SK-N-SH treated with all-trans-retinoic acid at 6 μM for 48 hours (cell line): ENCODE data around the gene WASF3.

ENCODE experiments used
- ATAC-seq: fragments of 200-7000 bp; cut with Tn5 transposase; 3 replicates; pipeline ENCODE4 v1.9.1; 2020; ENCODE audit warnings: mild to moderate bottlenecking, moderate library complexity
- ARNTL ChIP-seq: fragments of 450-650 bp; formaldehyde crosslinking; IDR thresholded peaks from 2 replicates; pipeline ENCODE4 v1.5.0; 2020; ENCODE audit warnings: low read depth, mild to moderate bottlenecking, moderate library complexity, borderline replicate concordance
- BACH2 ChIP-seq: fragments of 250-450 bp; sonication (Bioruptor Pico); IDR thresholded peaks from 2 replicates; pipeline ENCODE4 v1.9.0; 2021; ENCODE audit warnings: mild to moderate bottlenecking, borderline replicate concordance
- CSDC2 ChIP-seq: fragments of 250-450 bp; sonication (Bioruptor Pico); IDR thresholded peaks from 2 replicates; pipeline ENCODE4 v1.5.0; 2020; ENCODE audit warnings: mild to moderate bottlenecking, moderate library complexity
- ISL1 ChIP-seq: fragments of 250-450 bp; sonication (Bioruptor Pico); IDR thresholded peaks from 2 replicates; pipeline ENCODE4 v2.1.2; 2022; ENCODE audit warnings: mild to moderate bottlenecking, moderate library complexity
- OSR1 ChIP-seq: fragments of 250-450 bp; sonication (Bioruptor Pico); IDR thresholded peaks from 2 replicates; pipeline ENCODE4 v1.8.0; 2022; ENCODE audit warnings: moderate library complexity, mild to moderate bottlenecking, inconsistent platforms
- PPARA ChIP-seq: fragments of 250-450 bp; sonication (Bioruptor Pico); IDR thresholded peaks from 2 replicates; pipeline ENCODE4 v1.5.0; 2020; ENCODE audit warnings: mild to moderate bottlenecking, borderline replicate concordance
- RARB ChIP-seq: fragments of 250-450 bp; sonication (Bioruptor Pico); IDR thresholded peaks from 2 replicates; pipeline ENCODE4 v1.8.0; 2021; ENCODE audit warnings: mild to moderate bottlenecking, moderate library complexity
- SNAI2 ChIP-seq: fragments of 250-450 bp; sonication (Bioruptor Pico); IDR thresholded peaks from 2 replicates; pipeline ENCODE4 v1.5.0; 2020; ENCODE audit warnings: mild to moderate bottlenecking, moderate library complexity
- TCF4 ChIP-seq: fragments of 250-450 bp; sonication (Bioruptor Pico); IDR thresholded peaks from 2 replicates; pipeline ENCODE4 v1.8.0; 2021; ENCODE audit warnings: mild to moderate bottlenecking, moderate library complexity, borderline replicate concordance
- TOX ChIP-seq: fragments of 250-450 bp; sonication (Bioruptor Pico); IDR thresholded peaks from 2 replicates; pipeline ENCODE4 v1.8.0; 2021; ENCODE audit warnings: mild to moderate bottlenecking, moderate library complexity, borderline replicate concordance
- ZC3H10 ChIP-seq: fragments of 250-450 bp; sonication (Bioruptor Pico); IDR thresholded peaks from 2 replicates; pipeline ENCODE4 v1.5.1; 2021; ENCODE audit warnings: mild to moderate bottlenecking, moderate library complexity
- ZFP3 ChIP-seq: fragments of 250-450 bp; sonication (Bioruptor Pico); IDR thresholded peaks from 2 replicates; pipeline ENCODE4 v1.5.0; 2020; ENCODE audit warnings: mild to moderate bottlenecking, moderate library complexity
- ZFP30 ChIP-seq: fragments of 450-650 bp; formaldehyde crosslinking; IDR thresholded peaks from 2 replicates; pipeline ENCODE4 v1.5.0; 2022; ENCODE audit warnings: mild to moderate bottlenecking, moderate library complexity
- ZNF565 ChIP-seq: fragments of 450-650 bp; formaldehyde crosslinking; conservative IDR thresholded peaks from 2 replicates; pipeline ENCODE4 v1.5.0; 2020; ENCODE audit warnings: low read depth, mild to moderate bottlenecking, moderate library complexity
- ZNF70 ChIP-seq: fragments of 450-650 bp; formaldehyde crosslinking; IDR thresholded peaks from 2 replicates; pipeline ENCODE4 v1.5.0; 2020; ENCODE audit warnings: mild to moderate bottlenecking, moderate library complexity
- TF ChIP-seq, protein P1 (sequence below): fragments of 250-450 bp; sonication (Bioruptor Pico); IDR thresholded peaks from 2 replicates; pipeline ENCODE4 v1.8.0; 2020; ENCODE audit warnings: mild to moderate bottlenecking, moderate library complexity, borderline replicate concordance
- TF ChIP-seq, protein P2 (sequence below): fragments of 250-450 bp; sonication (Bioruptor Pico); IDR thresholded peaks from 2 replicates; pipeline ENCODE4 v1.5.1; 2020; ENCODE audit warnings: low read depth, mild to moderate bottlenecking, moderate library complexity
- TF ChIP-seq, protein P3 (sequence below): fragments of 250-450 bp; sonication (Bioruptor Pico); IDR thresholded peaks from 2 replicates; pipeline ENCODE4 v1.5.0; 2020; ENCODE audit warnings: mild to moderate bottlenecking, moderate library complexity
- TF ChIP-seq, protein P4 (sequence below): fragments of 250-450 bp; sonication (Bioruptor Pico); IDR thresholded peaks from 2 replicates; pipeline ENCODE4 v1.5.1; 2021; ENCODE audit warnings: mild to moderate bottlenecking, moderate library complexity
- TF ChIP-seq, protein P5 (sequence below): fragments of 250-450 bp; sonication (Bioruptor Pico); IDR thresholded peaks from 2 replicates; pipeline ENCODE4 v1.8.0; 2021; ENCODE audit warnings: low read depth, mild to moderate bottlenecking, moderate library complexity, borderline replicate concordance

The WASF3 gene

DNA sequence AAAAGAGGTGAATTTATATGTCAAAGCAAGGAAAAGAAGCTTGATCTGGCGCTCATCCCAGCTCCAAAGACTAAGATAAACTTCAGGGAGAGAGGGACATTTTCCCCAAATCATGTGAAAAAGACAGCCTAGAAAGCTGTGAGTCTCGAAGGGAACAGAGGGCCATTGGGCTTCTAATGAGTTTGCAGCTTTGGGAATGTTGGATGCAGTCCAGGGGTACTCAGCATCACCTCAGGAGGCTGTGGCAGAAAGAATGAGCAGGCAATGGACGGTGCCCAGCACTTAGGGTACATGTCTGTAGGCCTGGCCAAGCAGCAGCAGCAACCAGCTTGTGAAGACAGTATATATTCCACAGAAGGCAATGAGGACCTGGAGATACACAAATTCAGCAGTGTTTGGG is 25.7 kb upstream of the WASF3 start (continued):
- TF ChIP-seq, protein P1, sequence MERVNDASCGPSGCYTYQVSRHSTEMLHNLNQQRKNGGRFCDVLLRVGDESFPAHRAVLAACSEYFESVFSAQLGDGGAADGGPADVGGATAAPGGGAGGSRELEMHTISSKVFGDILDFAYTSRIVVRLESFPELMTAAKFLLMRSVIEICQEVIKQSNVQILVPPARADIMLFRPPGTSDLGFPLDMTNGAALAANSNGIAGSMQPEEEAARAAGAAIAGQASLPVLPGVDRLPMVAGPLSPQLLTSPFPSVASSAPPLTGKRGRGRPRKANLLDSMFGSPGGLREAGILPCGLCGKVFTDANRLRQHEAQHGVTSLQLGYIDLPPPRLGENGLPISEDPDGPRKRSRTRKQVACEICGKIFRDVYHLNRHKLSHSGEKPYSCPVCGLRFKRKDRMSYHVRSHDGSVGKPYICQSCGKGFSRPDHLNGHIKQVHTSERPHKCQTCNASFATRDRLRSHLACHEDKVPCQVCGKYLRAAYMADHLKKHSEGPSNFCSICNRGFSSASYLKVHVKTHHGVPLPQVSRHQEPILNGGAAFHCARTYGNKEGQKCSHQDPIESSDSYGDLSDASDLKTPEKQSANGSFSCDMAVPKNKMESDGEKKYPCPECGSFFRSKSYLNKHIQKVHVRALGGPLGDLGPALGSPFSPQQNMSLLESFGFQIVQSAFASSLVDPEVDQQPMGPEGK (CRISPR knock-in tag): no peak
- no peak for TF ChIP-seq ARNTL (CRISPR knock-in tag)
- no peak for TF ChIP-seq ZFP30
- no peak for TF ChIP-seq ISL1 (CRISPR knock-in tag)
- no peak for TF ChIP-seq CSDC2
- no peak for TF ChIP-seq OSR1 (CRISPR knock-in tag)

DNA sequence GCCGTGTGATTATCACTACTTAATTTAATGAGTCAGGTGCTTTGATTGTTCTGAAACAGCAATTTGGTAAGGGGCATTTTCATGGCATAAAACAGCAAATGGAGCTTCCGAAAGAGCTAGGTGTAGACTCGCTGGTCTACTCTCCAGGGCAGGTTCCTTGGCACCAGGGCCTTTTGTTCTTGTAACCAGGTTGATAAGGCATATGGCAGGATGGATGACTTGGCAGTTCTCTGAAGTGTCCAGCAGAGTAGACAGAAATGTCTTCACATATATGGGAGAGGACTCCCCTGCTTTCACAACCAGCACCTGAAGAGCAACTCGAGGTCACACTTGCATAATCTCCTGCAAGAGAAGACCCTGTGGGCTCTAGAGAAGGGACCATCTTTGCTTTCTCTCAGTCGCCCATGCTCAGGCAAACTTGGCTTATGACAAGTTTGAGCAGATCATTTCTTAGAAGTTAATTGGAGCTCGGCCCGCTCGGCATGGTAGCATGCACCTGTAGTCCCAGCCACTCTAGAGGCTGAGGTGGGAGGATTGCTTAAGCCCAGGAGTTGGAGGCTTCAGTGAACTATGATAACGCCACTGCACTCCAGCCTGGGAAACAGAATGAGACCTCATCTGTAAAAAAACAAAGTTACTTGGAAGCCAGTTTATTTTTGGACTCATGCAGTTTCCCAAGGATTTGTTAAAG is 23.3 kb upstream of the WASF3 start:
- ATAC-seq: no peak
- TF ChIP-seq OSR1 (CRISPR knock-in tag): no peak
- TF ChIP-seq, protein P1 (CRISPR knock-in tag): no peak
- no peak for TF ChIP-seq ZNF565
- TF ChIP-seq, protein P2, sequence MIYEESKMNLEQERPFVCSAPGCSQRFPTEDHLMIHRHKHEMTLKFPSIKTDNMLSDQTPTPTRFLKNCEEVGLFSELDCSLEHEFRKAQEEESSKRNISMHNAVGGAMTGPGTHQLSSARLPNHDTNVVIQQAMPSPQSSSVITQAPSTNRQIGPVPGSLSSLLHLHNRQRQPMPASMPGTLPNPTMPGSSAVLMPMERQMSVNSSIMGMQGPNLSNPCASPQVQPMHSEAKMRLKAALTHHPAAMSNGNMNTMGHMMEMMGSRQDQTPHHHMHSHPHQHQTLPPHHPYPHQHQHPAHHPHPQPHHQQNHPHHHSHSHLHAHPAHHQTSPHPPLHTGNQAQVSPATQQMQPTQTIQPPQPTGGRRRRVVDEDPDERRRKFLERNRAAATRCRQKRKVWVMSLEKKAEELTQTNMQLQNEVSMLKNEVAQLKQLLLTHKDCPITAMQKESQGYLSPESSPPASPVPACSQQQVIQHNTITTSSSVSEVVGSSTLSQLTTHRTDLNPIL (CRISPR knock-in tag): no peak

DNA sequence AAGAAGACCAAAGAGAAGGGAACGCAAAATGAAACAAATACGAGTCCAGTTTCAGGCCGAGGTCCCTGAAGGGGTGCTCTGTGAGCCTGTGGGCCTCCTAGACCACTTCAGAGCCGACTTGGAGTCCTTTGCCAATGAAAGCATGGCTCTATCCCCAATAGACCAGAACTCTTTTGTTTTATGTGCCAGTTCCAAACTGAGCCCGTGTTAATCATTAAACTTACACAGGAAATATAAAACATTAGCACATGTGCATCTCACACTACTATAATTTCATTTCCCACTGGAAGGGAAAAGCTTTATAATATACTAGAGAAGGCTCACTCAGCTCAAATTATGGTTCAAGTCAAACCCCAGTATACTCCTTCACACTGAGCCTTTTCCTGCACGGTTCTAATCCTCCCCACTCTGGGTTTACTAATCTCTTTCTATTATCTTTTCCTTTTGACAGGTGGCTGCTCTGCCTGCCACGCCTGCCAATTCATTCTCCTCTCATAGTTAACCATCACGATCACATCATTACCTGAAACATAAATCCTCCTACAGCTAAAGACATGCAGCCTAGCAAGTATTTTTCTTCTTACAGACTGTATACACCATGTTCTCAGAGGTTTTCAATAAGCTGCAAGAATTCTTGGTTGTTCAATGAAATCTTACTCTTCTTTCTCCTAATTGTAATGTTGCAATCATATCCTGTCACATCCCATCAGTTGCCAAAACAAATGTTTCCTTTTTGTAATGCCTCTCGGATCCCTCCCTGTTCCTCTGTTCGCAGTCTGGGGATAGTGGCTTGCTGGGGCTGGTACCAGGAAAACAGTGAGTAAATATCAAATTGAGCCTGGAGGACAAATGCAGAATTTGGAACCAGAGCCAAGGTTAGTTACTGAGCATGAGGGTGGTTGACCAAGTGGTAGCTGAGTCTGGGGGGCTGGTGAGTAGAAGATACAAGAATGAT is 18.8 kb upstream of the WASF3 start:
- no peak for TF ChIP-seq ZFP3 (CRISPR knock-in tag)
- TF ChIP-seq ISL1 (CRISPR knock-in tag): no peak
- TF ChIP-seq BACH2: no peak
- TF ChIP-seq OSR1 (CRISPR knock-in tag): no peak
- TF ChIP-seq ZNF565: no peak
- TF ChIP-seq ZC3H10: no peak
- no peak for ATAC-seq

DNA sequence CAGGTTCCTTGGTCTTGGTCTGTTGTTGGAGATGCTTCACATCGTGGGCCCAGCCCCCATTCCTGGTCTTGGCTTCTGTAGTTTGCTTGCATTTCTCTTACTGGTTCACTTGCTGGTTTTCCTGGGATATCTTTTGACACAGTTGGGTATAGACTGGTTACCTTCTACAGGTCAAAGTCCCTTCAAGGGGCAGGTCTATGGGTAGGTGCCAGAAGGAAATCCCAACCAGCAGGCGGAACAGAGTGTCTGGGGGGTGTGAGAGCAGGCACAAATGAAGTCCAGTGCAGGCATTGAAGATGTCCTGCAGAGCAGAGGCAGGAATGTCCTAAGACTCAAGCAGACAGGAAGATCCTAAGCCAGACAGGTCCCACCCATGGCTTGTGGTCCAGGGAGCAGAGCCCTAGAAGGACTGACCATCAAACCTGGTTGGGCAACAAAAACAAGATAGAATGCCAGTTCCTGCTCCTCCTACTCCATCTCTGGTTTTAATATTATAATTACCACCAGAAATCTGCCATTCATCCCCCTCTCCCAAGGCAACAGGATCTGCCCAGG is 17.7 kb upstream of the WASF3 start:
- ATAC-seq: no peak
- TF ChIP-seq ZFP3 (CRISPR knock-in tag) (no peak), OSR1 (CRISPR knock-in tag) (no peak), TOX (no peak), SNAI2 (CRISPR knock-in tag) (no peak), ZFP30 (no peak), ZNF565 (no peak), ZC3H10 (no peak), ISL1 (CRISPR knock-in tag) (no peak), ARNTL (CRISPR knock-in tag) (no peak), RARB (CRISPR knock-in tag) (no peak), TCF4 (no peak), PPARA (CRISPR knock-in tag) (no peak), BACH2 (no peak), ZNF70 (CRISPR knock-in tag) (no peak)
- TF ChIP-seq, protein P3, sequence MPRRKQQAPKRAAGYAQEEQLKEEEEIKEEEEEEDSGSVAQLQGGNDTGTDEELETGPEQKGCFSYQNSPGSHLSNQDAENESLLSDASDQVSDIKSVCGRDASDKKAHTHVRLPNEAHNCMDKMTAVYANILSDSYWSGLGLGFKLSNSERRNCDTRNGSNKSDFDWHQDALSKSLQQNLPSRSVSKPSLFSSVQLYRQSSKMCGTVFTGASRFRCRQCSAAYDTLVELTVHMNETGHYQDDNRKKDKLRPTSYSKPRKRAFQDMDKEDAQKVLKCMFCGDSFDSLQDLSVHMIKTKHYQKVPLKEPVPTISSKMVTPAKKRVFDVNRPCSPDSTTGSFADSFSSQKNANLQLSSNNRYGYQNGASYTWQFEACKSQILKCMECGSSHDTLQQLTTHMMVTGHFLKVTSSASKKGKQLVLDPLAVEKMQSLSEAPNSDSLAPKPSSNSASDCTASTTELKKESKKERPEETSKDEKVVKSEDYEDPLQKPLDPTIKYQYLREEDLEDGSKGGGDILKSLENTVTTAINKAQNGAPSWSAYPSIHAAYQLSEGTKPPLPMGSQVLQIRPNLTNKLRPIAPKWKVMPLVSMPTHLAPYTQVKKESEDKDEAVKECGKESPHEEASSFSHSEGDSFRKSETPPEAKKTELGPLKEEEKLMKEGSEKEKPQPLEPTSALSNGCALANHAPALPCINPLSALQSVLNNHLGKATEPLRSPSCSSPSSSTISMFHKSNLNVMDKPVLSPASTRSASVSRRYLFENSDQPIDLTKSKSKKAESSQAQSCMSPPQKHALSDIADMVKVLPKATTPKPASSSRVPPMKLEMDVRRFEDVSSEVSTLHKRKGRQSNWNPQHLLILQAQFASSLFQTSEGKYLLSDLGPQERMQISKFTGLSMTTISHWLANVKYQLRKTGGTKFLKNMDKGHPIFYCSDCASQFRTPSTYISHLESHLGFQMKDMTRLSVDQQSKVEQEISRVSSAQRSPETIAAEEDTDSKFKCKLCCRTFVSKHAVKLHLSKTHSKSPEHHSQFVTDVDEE (CRISPR knock-in tag): no peak
- TF ChIP-seq, protein P4, sequence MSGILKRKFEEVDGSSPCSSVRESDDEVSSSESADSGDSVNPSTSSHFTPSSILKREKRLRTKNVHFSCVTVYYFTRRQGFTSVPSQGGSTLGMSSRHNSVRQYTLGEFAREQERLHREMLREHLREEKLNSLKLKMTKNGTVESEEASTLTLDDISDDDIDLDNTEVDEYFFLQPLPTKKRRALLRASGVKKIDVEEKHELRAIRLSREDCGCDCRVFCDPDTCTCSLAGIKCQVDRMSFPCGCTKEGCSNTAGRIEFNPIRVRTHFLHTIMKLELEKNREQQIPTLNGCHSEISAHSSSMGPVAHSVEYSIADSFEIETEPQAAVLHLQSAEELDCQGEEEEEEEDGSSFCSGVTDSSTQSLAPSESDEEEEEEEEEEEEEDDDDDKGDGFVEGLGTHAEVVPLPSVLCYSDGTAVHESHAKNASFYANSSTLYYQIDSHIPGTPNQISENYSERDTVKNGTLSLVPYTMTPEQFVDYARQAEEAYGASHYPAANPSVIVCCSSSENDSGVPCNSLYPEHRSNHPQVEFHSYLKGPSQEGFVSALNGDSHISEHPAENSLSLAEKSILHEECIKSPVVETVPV (CRISPR knock-in tag): no peak
- TF ChIP-seq, protein P5, sequence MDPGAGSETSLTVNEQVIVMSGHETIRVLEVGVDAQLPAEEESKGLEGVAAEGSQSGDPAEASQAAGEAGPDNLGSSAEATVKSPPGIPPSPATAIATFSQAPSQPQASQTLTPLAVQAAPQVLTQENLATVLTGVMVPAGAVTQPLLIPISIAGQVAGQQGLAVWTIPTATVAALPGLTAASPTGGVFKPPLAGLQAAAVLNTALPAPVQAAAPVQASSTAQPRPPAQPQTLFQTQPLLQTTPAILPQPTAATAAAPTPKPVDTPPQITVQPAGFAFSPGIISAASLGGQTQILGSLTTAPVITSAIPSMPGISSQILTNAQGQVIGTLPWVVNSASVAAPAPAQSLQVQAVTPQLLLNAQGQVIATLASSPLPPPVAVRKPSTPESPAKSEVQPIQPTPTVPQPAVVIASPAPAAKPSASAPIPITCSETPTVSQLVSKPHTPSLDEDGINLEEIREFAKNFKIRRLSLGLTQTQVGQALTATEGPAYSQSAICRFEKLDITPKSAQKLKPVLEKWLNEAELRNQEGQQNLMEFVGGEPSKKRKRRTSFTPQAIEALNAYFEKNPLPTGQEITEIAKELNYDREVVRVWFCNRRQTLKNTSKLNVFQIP (CRISPR knock-in tag): no peak
- TF ChIP-seq, protein P2 (CRISPR knock-in tag): no peak
